Liver (tissue), 9 donors: ENCODE data around the gene CDH4. TPM values are rescaled to one million over a fixed set of nuclear protein-coding genes. Genes with fewer than 3 reads are reported as not detected.

Experiments
- DNase-seq: peaks from one replicate; pipeline ENCODE4 v3.0.0-alpha.2; 2017; ENCODE audit warnings: low spot score
- H3K27ac ChIP-seq, 2 donors: one replicate each; pipeline ENCODE4 v1.7.0; 2013; ENCODE audit warnings: inconsistent platforms in 2 of 2, low read length in 2 of 2, control low read depth in 1 of 2, low read depth in 1 of 2, mild to moderate bottlenecking in 1 of 2
- H3K27me3 ChIP-seq, 4 donors: one replicate each; pipeline versions ENCODE4 v1.6.1 to v1.7.0; 2013; ENCODE audit warnings: low read length in 3 of 4, inconsistent platforms in 1 of 4, mild to moderate bottlenecking in 1 of 4, moderate library complexity in 1 of 4; ENCODE audit not compliant: control insufficient read depth in 4 of 4, insufficient read depth in 4 of 4
- H3K36me3 ChIP-seq, 4 donors: one replicate each; pipeline versions ENCODE4 v1.6.1 to v1.7.0; 2013; ENCODE audit warnings: low read length in 3 of 4, mild to moderate bottlenecking in 3 of 4, low read depth in 1 of 4, moderate library complexity in 1 of 4; ENCODE audit not compliant: control insufficient read depth in 4 of 4, insufficient read depth in 3 of 4
- H3K4me1 ChIP-seq, 4 donors: one replicate each; pipeline versions ENCODE4 v1.6.1 to v1.7.0; 2013; ENCODE audit warnings: low read length in 3 of 4, mild to moderate bottlenecking in 3 of 4, moderate library complexity in 1 of 4; ENCODE audit not compliant: control insufficient read depth in 4 of 4, insufficient read depth in 4 of 4
- H3K4me3 ChIP-seq, 3 donors: one replicate each; pipeline versions ENCODE4 v1.6.1 to v1.7.0; 2013; ENCODE audit warnings: low read length in 3 of 3, control low read depth in 1 of 3, low read depth in 1 of 3, mild to moderate bottlenecking in 1 of 3
- H3K9ac ChIP-seq, 2 donors: one replicate each; pipeline ENCODE4 v1.7.0; 2013; ENCODE audit warnings: low read length in 2 of 2, mild to moderate bottlenecking in 2 of 2, moderate library complexity in 2 of 2, control low read depth in 1 of 2, low read depth in 1 of 2
- H3K9me3 ChIP-seq, 4 donors: one replicate each; pipeline versions ENCODE4 v1.6.1 to v1.7.0; 2013; ENCODE audit warnings: low read length in 3 of 4; ENCODE audit not compliant: control insufficient read depth in 4 of 4
- EGR1 ChIP-seq, 2 donors: IDR thresholded peaks; 2 replicates each; pipeline ENCODE4 v1.6.1; 2016 to 2018; ENCODE audit warnings: antibody characterized with exemption in 2 of 2, low read depth in 2 of 2
- FOXA2 ChIP-seq: IDR thresholded peaks from 2 replicates; pipeline ENCODE4 v1.6.1; 2016; ENCODE audit warnings: antibody characterized with exemption
- GABPA ChIP-seq, 2 donors: IDR thresholded peaks in 1 of 2; conservative IDR thresholded peaks in 1 of 2; 2 replicates each; pipeline ENCODE4 v1.6.1; 2016; ENCODE audit warnings: antibody characterized with exemption in 2 of 2, mild to moderate bottlenecking in 1 of 2, moderate library complexity in 1 of 2
- HNF4A ChIP-seq, 2 donors: conservative IDR thresholded peaks; 2 replicates each; pipeline ENCODE4 v1.6.1; 2016; ENCODE audit warnings: antibody characterized with exemption in 2 of 2, mild to moderate bottlenecking in 2 of 2
- HNF4G ChIP-seq: IDR thresholded peaks from 2 replicates; pipeline ENCODE4 v1.6.1; 2016; ENCODE audit warnings: antibody characterized with exemption
- JUND ChIP-seq, 2 donors: IDR thresholded peaks; 2 replicates each; pipeline ENCODE4 v1.6.1; 2016; ENCODE audit warnings: antibody characterized with exemption in 2 of 2
- NR2F2 ChIP-seq: IDR thresholded peaks from 2 replicates; pipeline ENCODE4 v1.6.1; 2016; ENCODE audit warnings: antibody characterized with exemption
- REST ChIP-seq: IDR thresholded peaks from 2 replicates; pipeline ENCODE4 v1.6.1; 2016; ENCODE audit warnings: antibody characterized with exemption, mild to moderate bottlenecking
- RXRA ChIP-seq, 2 donors: IDR thresholded peaks; 2 replicates each; pipeline ENCODE4 v1.6.1; 2017 to 2018; ENCODE audit warnings: antibody characterized with exemption in 2 of 2, mild to moderate bottlenecking in 1 of 2
- SP1 ChIP-seq: IDR thresholded peaks from 2 replicates; pipeline ENCODE4 v1.6.1; 2018; ENCODE audit warnings: antibody characterized with exemption, mild to moderate bottlenecking
- TAF1 ChIP-seq: conservative IDR thresholded peaks from 2 replicates; pipeline ENCODE4 v1.6.1; 2016; ENCODE audit warnings: antibody characterized with exemption, mild to moderate bottlenecking
- YY1 ChIP-seq: IDR thresholded peaks from 2 replicates; pipeline ENCODE4 v1.6.1; 2016; ENCODE audit warnings: antibody characterized with exemption, mild to moderate bottlenecking
- ZBTB33 ChIP-seq: IDR thresholded peaks from 2 replicates; pipeline ENCODE4 v1.6.1; 2016; ENCODE audit warnings: antibody characterized with exemption
- WGBS: extraction: QIAGEN DNeasy Blood & Tissue Kit; methylation state at CpG from one replicate; pipeline ENCODE4 v1.1.7; 2013; 5-methylcytosine and 5-hydroxymethylcytosine counted together
- polyA plus RNA-seq, 2 donors: library from polyadenylated mRNA; stranded (reverse) in 1 of 2; unstranded in 1 of 2; fragments of 200-250 nt in 1 of 2; fragments of >200 nt in 1 of 2; fragmentation: Nextera tagmentation in 1 of 2; extraction: Ambion mirVana in 1 of 2; gene quantifications; one replicate each; pipeline versions ENCODE4 v1.2.1 to v1.2.3, GENCODE V29; 2013 to 2015
- total RNA-seq, 2 donors: library from RNA; depleted of rRNA; stranded (reverse); fragments of >200 nt; gene quantifications; one replicate each; pipeline ENCODE4 v1.2.3, GENCODE V29; 2014
- TF ChIP-seq, protein P1 (sequence below): fragments of 150-350 bp; IDR thresholded peaks from 2 replicates; pipeline ENCODE4 v1.5.1; 2017; ENCODE audit warnings: improper control_type of control experiment, low read depth, low read length; ENCODE audit not compliant: missing input control
- TF ChIP-seq, protein P2 (sequence below): IDR thresholded peaks from 2 replicates; pipeline ENCODE4 v1.6.1; 2016; ENCODE audit warnings: antibody characterized with exemption
- donor health status: healthy.
- donor health status: healthy.
- donor health status: healthy.
- donor health status: healthy.
- donor health status: healthy.

The CDH4 gene
- total and polyA plus RNA-seq, 4 donors = 0.03 to 0.25 (median 0.19) TPM; not detected in 1

- peaks cover 0 to 4% (median 0%) of the 10 kb centered on the region in 4 donors for H3K27me3 ChIP-seq
- no peak overlapping the region for H3K9ac ChIP-seq
- TF ChIP-seq REST (no peak), RXRA (IDR thresholded peaks at IDR 0.05) (no peak), EGR1 (IDR thresholded peaks at IDR 0.05; ENCODE audit: low read depth in 2 of 2) (no peak), HNF4G (no peak), JUND (IDR thresholded peaks at IDR 0.05) (no peak), TAF1 (no peak), HNF4A (conservative IDR thresholded peaks at IDR 0.05) (no peak), GABPA (IDR thresholded peaks at IDR 0.05 in 1 of 2, conservative IDR thresholded peaks at IDR 0.05 in 1 of 2) (no peak), ZBTB33 (no peak), NR2F2 (no peak), YY1 (no peak), SP1 (no peak), FOXA2 (no peak)
- TF ChIP-seq, protein P1, sequence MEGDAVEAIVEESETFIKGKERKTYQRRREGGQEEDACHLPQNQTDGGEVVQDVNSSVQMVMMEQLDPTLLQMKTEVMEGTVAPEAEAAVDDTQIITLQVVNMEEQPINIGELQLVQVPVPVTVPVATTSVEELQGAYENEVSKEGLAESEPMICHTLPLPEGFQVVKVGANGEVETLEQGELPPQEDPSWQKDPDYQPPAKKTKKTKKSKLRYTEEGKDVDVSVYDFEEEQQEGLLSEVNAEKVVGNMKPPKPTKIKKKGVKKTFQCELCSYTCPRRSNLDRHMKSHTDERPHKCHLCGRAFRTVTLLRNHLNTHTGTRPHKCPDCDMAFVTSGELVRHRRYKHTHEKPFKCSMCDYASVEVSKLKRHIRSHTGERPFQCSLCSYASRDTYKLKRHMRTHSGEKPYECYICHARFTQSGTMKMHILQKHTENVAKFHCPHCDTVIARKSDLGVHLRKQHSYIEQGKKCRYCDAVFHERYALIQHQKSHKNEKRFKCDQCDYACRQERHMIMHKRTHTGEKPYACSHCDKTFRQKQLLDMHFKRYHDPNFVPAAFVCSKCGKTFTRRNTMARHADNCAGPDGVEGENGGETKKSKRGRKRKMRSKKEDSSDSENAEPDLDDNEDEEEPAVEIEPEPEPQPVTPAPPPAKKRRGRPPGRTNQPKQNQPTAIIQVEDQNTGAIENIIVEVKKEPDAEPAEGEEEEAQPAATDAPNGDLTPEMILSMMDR = no peak
- TF ChIP-seq, protein P2, sequence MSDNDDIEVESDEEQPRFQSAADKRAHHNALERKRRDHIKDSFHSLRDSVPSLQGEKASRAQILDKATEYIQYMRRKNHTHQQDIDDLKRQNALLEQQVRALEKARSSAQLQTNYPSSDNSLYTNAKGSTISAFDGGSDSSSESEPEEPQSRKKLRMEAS = no peak
- no peaks in the 10 kb centered on the region for H3K4me1 ChIP-seq
- no peak for DNase-seq
- no peak overlapping the region for H3K4me3 ChIP-seq
- no peak overlapping the region for H3K27ac ChIP-seq
- no peaks in the 10 kb centered on the region for H3K36me3 ChIP-seq
- WGBS = 81% methylated on average over 23 of the region's 23 CpGs
- H3K9me3 ChIP-seq = no peaks in the 10 kb centered on the region
Measured at GRCh38 chr20:61877776-61878477, 625.9 kb downstream of the CDH4 start.
